ENCODE data around the gene ANKRD39. TPM values are rescaled to one million over a fixed set of nuclear protein-coding genes. Genes with fewer than 3 reads are reported as not detected.

The ANKRD39 gene
- 10 to 100 TPM; 27.0 to 68.3 (median 41.2) TPM for polyA plus RNA-seq

- peak; percentile 99 for DNase-seq
- Mint-ChIP-seq H3K36me3 (peaks cover 7 to 27% (median 11%) of the 10 kb centered on the region in 3 donors), H3K9me3 (no peaks in the 10 kb centered on the region), H3K27ac (peak within 1 kb of the TSS; percentile 69 to 89 (median 81)), H3K4me1 (peaks cover 39 to 49% of the 10 kb centered on the region in 2 donors), H3K27me3 (ENCODE audit: low read depth in 3 of 3) (peaks cover 2 to 11% (median 5%) of the 10 kb centered on the region in 3 donors), H3K4me3 (peak within 1 kb of the TSS; percentile 85 to 90 (median 89))
These were observed at the start of gene ANKRD39 for GRCh38 chr2:96857667-96858372. Gene ANKRD39 (minus strand): TSS chr2:96858016. CDS start chr2:96857987, 29 bp downstream.

DNA sequence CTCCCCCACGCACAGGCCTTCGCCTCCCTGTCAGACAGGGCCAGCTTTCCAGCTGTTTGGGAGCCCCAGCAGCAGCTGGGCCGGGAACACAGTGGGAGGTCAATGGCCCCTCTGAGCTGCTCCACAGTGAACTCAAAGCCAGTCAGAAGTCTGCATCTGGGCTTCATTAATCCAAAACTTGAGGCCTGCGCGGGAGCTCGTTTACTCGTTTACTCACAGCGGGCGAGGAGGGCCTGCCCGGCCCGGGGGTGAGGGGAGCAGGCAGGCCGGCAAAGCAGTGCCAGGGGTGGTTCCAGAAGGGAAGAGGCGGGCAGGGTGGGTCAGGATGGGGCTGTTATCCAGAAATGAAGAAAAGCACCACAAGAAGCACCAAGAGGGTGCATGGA, 48.9 kb upstream of the ANKRD39 start:
- Mint-ChIP-seq H3K9me3 (no peaks in the 10 kb centered on the region), H3K27ac (no peak overlapping the region), H3K27me3 (ENCODE audit: low read depth in 3 of 3) (peaks cover 0 to 2% (median 2%) of the 10 kb centered on the region in 3 donors), H3K4me3 (no peak overlapping the region), H3K36me3 (peaks cover 0 to 7% (median 4%) of the 10 kb centered on the region in 3 donors), H3K4me1 (peaks cover 22 to 31% of the 10 kb centered on the region in 2 donors)
- no peak for DNase-seq

DNA sequence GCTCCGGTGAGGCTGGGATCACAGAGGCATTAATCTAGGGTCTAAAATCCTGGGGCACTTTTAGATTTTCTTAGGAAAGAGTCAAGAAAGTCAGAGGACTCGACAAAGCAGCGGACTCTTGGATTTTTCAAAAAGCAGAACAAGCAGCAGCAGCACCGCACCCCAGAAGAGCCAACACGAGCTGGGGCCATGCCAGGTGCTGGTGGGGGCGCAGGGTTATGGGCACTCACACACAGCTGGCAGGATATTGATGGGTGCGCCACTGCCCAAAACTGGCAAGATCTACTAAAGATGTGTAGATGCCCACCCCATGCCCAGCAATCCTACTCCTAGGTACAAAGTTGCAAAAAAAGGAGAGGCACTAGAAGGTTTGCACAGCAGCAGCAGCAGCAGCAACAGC, 46.0 kb upstream of the ANKRD39 start:
- Mint-ChIP-seq H3K27ac (peak overlapping the region in 2 of 6 donors; percentile 43 to 59), H3K9me3 (no peaks in the 10 kb centered on the region), H3K4me1 (peaks cover 6 to 7% of the 10 kb centered on the region in 2 donors), H3K36me3 (peaks cover 0 to 3% (median 0%) of the 10 kb centered on the region in 3 donors), H3K27me3 (ENCODE audit: low read depth in 3 of 3) (peaks cover 0 to 2% (median 2%) of the 10 kb centered on the region in 3 donors), H3K4me3 (no peak overlapping the region)
- no peak for DNase-seq

DNA sequence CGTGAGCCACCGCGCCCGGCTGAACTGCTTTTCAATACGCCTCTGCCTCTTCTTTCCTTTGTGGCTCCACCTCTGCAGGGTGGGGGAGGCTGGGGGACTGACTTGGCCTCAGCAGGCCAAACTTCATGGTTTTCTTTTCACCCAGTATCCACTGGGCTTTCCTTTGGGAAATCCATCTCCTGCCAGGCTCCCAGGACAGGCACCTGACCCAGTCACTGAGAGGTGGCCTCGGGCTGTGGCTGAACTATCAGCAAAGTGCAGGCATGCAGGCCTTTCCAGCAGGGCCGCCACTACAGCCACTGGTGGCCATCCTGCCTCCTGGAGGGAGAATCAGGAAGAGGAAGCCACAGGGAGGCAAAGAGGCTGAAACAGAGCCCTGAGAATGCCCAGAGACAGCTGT, 45.5 kb upstream of the ANKRD39 start:
- Mint-ChIP-seq H3K4me3 (no peak overlapping the region), H3K4me1 (peaks cover 6 to 7% of the 10 kb centered on the region in 2 donors), H3K36me3 (peaks cover 0 to 3% (median 0%) of the 10 kb centered on the region in 3 donors), H3K27ac (no peak overlapping the region), H3K9me3 (no peaks in the 10 kb centered on the region), H3K27me3 (ENCODE audit: low read depth in 3 of 3) (peaks cover 0 to 2% (median 2%) of the 10 kb centered on the region in 3 donors)
- DNase-seq: no peak

GRCh38 chr2:96900237-96900636, 42.4 kb upstream of the ANKRD39 start:
- no peak for DNase-seq
- peak overlapping the region in 1 of 6 donors; percentile 33 for H3K27ac Mint-ChIP-seq
- H3K27me3 Mint-ChIP-seq (ENCODE audit: low read depth in 3 of 3): peaks cover 0 to 5% (median 4%) of the 10 kb centered on the region in 3 donors
- H3K36me3 Mint-ChIP-seq: peaks cover 0 to 3% (median 0%) of the 10 kb centered on the region in 3 donors
- no peaks in the 10 kb centered on the region for H3K9me3 Mint-ChIP-seq
- H3K4me3 Mint-ChIP-seq: no peak overlapping the region
- peaks cover 14 to 22% of the 10 kb centered on the region in 2 donors for H3K4me1 Mint-ChIP-seq

GRCh38 chr2:96899413-96899741, 41.6 kb upstream of the ANKRD39 start:
- Mint-ChIP-seq H3K4me3 (no peak overlapping the region), H3K4me1 (peaks cover 16 to 22% of the 10 kb centered on the region in 2 donors), H3K27ac (no peak overlapping the region)

GRCh38 chr2:96898641-96899412, 41.0 kb upstream of the ANKRD39 start:
- Mint-ChIP-seq H3K4me1 (peaks cover 13 to 18% of the 10 kb centered on the region in 2 donors), H3K27ac (peak overlapping the region in 1 of 6 donors; percentile 58), H3K27me3 (ENCODE audit: low read depth in 3 of 3) (peaks cover 0 to 5% (median 4%) of the 10 kb centered on the region in 3 donors), H3K9me3 (no peaks in the 10 kb centered on the region), H3K4me3 (no peak overlapping the region), H3K36me3 (no peaks in the 10 kb centered on the region)
- no peak for DNase-seq

More at GRCh38 chr2:96899413-96899741, 41.6 kb upstream of the ANKRD39 start:
- H3K27me3 Mint-ChIP-seq (ENCODE audit: low read depth in 3 of 3): peaks cover 0 to 5% (median 4%) of the 10 kb centered on the region in 3 donors
- no peak for DNase-seq
- peaks cover 0 to 3% (median 0%) of the 10 kb centered on the region in 3 donors for H3K36me3 Mint-ChIP-seq
- H3K9me3 Mint-ChIP-seq: no peaks in the 10 kb centered on the region

- Mint-ChIP-seq H3K27ac (no peak overlapping the region), H3K36me3 (no peaks in the 10 kb centered on the region), H3K9me3 (no peaks in the 10 kb centered on the region), H3K4me1 (peaks cover 11 to 17% of the 10 kb centered on the region in 2 donors), H3K27me3 (ENCODE audit: low read depth in 3 of 3) (peaks cover 0 to 6% (median 4%) of the 10 kb centered on the region in 3 donors), H3K4me3 (no peak overlapping the region)
- DNase-seq: no peak
These were observed 40.3 kb upstream of the ANKRD39 start for GRCh38 chr2:96898135-96898505.

DNA sequence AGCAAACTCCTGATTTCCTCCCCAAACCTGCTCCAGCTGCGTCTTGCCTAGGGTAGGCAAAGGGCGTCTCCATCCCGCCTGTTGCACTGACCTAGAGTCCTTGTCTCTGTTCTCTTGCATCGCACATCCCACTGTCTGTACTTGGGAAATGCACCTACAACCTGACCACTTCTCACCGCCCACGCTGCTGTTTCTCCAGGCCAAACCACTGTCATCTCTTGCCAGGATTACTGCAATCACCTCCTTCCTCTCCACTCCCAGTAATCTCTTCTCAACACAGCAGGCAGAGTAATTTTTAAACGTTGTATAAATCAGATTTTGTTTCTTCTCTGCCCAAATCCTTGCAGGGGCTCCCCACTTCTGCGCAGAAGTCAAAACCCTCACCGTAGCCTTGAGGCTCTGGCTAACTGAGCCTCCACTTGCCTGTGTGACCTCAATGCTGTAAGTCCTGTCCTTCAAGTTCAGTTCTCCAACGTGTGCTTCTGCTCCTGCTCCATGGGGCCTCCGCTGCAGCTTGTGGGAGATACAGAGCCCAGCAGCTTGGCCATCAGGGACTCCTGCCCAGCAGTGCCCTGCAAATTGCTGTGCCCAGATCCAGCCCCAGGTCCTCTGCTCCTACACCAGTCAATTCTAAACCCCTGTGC, 39.8 kb upstream of the ANKRD39 start:
- H3K4me3 Mint-ChIP-seq: no peak overlapping the region
- no peaks in the 10 kb centered on the region for H3K9me3 Mint-ChIP-seq
- H3K27me3 Mint-ChIP-seq (ENCODE audit: low read depth in 3 of 3): peaks cover 0 to 7% (median 3%) of the 10 kb centered on the region in 3 donors
- H3K36me3 Mint-ChIP-seq: no peaks in the 10 kb centered on the region
- DNase-seq: no peak
- peaks cover 14 to 22% of the 10 kb centered on the region in 2 donors for H3K4me1 Mint-ChIP-seq
- H3K27ac Mint-ChIP-seq: peak overlapping the region in 1 of 6 donors; percentile 34

- DNase-seq: no peak
- Mint-ChIP-seq H3K9me3 (no peaks in the 10 kb centered on the region), H3K36me3 (no peaks in the 10 kb centered on the region), H3K4me3 (no peak overlapping the region), H3K27me3 (ENCODE audit: low read depth in 3 of 3) (peaks cover 0 to 8% (median 6%) of the 10 kb centered on the region in 3 donors), H3K27ac (peak overlapping the region in 3 of 6 donors; percentile 37 to 88 (median 64)), H3K4me1 (peaks cover 28 to 38% of the 10 kb centered on the region in 2 donors)
These were observed 38.2 kb upstream of the ANKRD39 start for GRCh38 chr2:96895746-96896651.

GRCh38 chr2:96895032-96895745, 37.4 kb upstream of the ANKRD39 start:
- Mint-ChIP-seq H3K27me3 (ENCODE audit: low read depth in 3 of 3) (peaks cover 0 to 8% (median 6%) of the 10 kb centered on the region in 3 donors), H3K9me3 (no peaks in the 10 kb centered on the region), H3K27ac (peak overlapping the region in 3 of 6 donors; percentile 6 to 60 (median 24)), H3K4me3 (no peak overlapping the region), H3K36me3 (no peaks in the 10 kb centered on the region), H3K4me1 (peaks cover 35 to 45% of the 10 kb centered on the region in 2 donors)
- no peak for DNase-seq

- H3K4me3 Mint-ChIP-seq: no peak overlapping the region
- H3K4me1 Mint-ChIP-seq: peaks cover 35 to 45% of the 10 kb centered on the region in 2 donors
- DNase-seq: no peak
These were observed 36.3 kb upstream of the ANKRD39 start for GRCh38 chr2:96894151-96894531.

More at GRCh38 chr2:96894151-96894531, 36.3 kb upstream of the ANKRD39 start:
- no peaks in the 10 kb centered on the region for H3K9me3 Mint-ChIP-seq
- H3K27me3 Mint-ChIP-seq (ENCODE audit: low read depth in 3 of 3): peaks cover 0 to 8% (median 6%) of the 10 kb centered on the region in 3 donors
- no peak overlapping the region for H3K27ac Mint-ChIP-seq
- no peaks in the 10 kb centered on the region for H3K36me3 Mint-ChIP-seq

Data from immature natural killer cell (primary cell).